Stimulated activated CD4-positive, alpha-beta T cell treated with anti-CD3 and anti-CD28 coated beads, Interleukin-4, amount 100 ng/mL, for 48 hours (primary cell): ENCODE results near the gene BABAM2.

Experiments used
- DNase-seq, 2 donors: peaks; one replicate each; pipeline ENCODE4 v3.0.0-alpha.2; 2020; ENCODE audit warnings: low read depth in 2 of 2

BABAM2 gene

DNA sequence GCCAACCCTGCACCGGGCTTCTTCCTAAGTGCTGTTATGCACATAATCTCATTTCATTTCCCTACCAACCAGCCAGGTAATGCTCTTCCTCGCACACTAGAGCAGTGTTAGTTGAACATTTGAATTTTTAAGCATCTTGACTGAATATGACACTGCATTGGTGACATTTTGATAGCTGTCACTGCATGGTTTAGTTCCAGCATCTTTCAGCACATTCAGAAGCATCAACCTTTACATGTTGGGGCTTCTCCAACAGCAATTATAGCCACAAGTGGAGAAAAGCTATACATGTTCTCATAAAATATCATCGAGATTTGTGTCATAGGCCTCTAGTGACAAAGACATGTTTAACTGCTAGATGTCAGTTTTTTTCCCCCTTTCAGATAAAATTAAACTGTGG, 272.0 kb downstream of the BABAM2 start:
- no peak for DNase-seq

DNA sequence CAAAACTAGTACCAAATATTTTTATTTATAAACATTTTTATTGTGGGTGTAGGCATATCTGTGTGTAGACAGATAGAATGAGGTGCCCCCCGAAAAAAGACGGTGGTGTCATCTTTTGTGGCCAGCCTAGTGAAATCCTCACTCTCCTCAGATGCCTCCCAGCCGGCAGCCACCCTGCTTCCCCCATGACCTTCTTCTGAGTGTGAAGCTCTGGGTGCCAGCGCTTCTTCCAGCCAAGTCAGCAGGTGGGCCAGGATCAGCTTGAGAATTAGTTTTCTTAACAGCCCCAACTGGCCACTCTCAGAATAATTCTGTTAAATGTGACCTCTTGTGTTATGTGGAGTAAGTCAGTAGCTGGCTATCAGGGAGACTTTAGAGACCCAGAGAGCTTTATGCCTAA, 272.5 kb downstream of the BABAM2 start:
- DNase-seq: no peak

DNA sequence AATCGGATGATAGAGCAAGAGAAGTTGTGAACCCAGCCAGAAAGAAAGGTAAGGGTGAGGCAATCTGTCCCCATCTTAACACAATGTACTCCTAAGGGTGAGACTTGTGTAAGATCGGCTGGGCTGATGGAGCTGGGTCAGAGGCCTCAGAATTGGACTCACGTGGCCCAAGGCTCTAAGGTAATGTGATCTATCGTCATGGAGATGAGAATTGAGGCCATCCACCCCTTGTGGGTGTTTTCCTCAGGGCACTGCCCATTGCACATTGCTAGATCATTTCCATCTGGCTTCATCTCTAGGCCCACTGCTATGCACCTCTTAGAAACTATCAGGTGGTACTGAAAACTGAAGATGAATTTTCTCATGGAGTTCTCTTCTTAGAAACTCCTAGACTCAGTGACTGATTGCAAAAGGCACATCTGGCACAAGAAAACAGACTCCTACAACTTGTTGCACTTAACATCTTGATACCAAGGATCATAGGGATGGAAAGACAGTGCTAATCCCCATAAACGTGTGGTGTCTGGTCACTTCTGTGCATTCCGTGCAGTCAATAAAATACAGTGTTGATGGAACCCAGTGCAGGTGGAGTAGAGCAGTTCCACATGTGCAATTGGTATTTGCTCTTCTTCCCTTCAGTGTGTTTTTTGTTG, 273.2 kb downstream of the BABAM2 start:
- DNase-seq: no peak

DNA sequence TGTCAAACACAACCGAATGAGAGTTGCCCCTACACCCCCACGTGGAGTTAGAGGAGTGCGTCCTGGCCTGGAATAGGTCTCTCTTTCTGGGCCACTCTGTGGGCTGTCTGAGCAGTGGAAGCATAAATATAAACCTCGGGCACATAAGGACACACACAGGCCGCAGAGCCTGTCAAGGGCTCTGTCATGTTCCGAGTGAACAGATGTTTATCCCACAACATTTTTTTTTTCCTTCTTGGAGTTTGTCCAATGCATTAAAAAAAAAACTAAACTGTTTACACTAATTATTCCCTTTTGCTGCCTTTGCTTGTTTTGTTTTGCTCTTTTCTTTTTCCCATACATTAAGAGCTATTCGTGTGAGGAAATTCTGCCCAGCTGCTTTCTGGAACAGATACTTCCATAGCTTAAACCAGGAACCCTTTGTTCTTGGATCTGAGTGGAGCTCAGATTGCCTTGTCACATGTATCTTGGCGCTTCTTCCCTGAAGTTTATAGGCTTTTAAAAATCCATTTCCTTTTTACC, 273.8 kb downstream of the BABAM2 start:
- no peak for DNase-seq

DNA sequence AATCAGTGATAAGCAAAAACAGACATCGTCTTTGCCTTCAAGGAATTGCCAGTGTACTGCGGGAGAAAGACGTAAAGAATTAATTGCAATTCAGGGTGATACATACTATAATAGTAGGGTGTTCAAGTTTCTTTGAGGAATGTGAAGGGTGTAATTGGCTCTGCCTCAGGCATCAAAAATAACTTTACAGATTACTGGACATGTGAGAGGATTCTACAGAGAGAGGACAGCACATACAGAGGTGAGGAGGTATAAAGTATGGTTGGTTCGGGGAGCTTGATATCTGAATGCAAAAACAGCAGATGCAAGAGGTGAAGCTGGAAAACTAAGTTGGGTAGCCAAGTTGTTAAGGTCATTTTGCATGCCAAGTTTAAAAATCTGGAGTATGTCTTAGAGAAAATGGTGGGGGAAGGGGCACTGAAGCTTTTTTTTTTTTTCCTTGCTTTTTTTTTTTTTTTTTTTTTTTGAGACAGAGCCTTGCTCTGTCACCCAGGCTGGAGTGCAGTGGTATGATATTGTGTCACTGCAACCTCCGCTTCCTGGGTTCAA, 274.6 kb downstream of the BABAM2 start:
- DNase-seq: no peak

DNA sequence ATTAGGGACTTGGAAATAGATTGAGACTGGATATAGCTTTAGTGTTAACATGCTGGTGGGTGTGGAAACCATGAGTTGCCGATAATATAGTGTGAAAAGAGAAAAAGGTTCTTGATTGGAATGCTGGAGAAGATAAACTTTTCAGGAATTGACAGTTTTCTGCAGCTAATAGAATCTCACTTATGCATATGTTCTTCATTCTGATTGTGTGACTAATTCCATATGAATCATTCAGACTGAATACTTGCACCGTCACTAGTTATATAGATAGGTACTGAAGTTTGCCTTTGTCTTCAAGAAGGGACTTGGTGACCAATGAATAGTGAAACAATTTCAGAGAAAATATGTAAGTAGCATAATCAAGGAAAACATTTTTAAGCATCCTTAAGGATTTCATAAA, 276.4 kb downstream of the BABAM2 start:
- no peak for DNase-seq

GRCh38 chr2:28168376-28168775, 277.8 kb downstream of the BABAM2 start:
- DNase-seq: no peak

DNA sequence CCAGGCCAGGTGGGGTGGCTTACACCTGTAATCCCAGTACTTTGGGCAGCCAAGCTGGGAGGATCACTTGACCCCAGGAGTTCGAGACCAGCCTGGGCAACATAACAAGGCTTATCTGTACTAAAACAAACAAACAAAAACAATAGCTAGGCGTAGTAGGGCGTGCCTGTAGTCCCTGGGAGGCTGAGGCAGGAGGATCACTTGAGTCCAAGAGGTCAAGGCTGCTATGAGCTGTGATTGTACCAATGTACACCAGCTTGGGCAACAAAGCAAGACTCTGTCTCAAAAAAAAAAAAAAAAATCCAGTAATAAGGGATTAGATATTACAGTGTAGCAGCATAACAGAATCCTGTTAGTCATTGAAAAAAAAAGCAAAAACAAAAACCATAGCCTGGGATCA, 279.0 kb downstream of the BABAM2 start:
- no peak for DNase-seq

DNA sequence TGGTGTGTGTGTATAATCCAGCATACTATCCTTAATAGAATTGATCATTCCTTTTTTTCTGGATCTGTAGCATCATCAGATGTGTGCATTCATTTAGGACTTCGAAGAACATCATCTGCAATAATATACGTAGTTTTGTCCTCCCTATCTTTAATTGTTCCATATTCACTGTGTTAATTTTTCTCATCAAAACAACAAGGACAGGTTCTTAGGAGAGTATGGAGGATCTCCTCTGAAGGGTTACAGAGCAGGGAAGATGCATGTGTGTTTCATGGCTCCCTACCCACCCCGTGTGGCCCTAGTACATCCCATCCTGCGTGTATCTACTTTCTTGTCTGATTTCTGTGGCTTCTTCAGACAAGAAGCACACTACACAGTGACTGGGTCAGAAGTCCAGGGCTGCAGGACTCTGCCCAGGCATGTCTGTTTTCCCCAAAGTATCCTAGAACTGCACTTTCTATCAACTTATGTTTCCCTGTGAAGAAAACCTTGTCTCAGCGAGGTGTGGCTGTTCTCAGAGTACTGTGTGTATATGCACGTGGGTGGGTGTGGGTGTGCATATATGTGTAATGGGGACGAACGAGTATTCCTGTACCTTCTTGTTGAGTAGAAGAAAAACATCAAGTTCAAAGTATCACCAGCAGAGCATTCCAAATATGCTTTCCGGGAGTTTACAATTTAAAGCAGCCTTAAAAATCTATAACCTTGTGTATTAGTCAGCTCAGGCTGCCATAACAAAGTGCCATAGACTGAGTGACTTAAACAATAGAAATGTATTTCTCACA, 281.8 kb downstream of the BABAM2 start:
- DNase-seq: no peak

GRCh38 chr2:28173377-28173776, 282.8 kb downstream of the BABAM2 start:
- DNase-seq: no peak

DNA sequence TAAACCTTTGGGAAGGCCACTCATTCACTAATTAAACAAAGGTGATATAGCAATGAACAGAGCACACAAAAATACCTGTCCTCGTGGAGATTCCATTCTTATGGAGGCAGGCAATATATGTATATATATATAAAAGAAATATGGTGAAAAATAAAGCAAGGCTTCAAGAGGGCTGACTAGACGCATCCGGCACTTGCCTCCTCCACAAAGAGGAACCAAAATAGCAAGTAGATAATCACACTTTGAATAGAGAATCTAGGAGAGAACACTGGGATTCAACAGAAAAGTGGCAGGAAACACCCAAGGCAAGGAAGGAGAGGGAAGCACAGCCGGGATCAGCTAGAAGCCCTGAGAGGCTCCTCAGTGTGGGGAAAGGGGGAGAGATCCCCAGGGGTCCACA, 283.7 kb downstream of the BABAM2 start:
- DNase-seq: no peak

DNA sequence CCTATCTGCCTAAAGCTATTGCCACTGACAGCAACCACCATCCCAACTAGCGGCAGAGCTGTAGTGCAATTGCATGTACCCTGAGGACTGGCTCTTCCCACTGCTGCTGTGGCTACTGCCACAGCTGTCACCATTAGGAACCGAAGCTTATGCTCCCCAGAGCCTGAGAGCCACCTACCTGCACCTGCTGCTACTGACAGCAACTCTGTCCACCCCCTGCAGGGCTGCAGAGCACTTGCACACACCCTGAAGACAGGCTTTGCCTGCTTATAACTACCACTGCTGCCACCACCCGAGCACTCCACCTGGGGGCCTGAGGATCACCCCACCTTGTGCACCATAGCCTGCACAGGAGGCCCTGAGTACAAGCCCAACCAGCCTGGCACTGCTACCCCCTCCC, 284.5 kb downstream of the BABAM2 start:
- no peak for DNase-seq

DNA sequence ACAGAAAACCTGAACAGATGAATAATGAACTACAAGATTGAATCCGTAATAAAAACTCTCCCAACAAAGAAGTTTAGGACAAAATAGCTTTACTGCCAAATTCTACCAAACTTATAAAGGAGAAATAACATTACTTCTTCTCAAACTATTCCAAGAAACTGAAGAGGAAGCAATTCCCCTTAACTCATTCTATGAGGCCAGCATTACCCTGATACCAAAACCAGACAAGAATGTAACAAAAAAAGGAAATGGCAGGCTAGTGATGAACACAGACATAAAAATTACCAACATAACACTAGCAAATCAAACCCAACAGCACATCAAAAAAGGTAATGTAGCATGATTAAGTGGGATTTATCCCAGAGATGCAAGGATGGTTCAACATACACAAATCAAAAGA, 288.4 kb downstream of the BABAM2 start:
- no peak for DNase-seq

DNA sequence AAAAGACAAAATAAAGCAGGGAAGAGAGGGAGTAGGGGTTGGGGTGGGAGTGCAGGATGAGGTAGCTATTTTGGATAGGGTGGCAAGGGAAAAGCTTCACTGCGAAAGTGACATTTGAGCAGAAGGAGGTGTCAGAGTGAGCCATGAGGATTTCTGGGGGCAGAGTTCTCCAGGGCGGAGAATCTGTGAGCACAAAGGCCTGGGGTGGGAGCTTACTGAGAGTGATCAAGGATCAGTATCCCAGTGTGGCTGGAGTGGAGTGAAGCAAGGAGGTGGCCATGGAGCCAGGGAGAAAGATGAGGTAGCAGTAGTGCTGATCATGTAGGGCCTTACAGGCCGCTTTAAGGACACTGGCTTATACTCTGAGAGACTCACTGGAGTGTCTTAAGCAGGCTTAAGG, 291.3 kb downstream of the BABAM2 start:
- DNase-seq: no peak

DNA sequence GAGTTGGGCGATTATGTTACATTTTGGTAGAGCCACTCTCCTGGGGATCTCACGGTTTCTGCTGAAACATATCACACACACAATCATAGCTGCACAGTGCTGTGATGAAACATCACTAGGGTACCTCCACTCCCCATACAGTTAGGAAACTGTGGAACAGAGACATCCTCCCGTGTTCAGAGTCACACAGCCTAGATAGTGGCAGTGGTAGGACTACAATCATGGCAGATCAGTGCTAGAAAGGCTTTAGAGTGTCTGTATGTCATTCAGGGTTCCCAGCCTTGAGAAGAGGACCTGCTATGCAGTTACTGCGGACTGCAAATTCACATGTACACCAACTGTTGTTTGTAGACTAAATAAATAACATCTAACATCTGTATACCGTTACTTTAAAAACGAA, 291.8 kb downstream of the BABAM2 start:
- DNase-seq: no peak

DNA sequence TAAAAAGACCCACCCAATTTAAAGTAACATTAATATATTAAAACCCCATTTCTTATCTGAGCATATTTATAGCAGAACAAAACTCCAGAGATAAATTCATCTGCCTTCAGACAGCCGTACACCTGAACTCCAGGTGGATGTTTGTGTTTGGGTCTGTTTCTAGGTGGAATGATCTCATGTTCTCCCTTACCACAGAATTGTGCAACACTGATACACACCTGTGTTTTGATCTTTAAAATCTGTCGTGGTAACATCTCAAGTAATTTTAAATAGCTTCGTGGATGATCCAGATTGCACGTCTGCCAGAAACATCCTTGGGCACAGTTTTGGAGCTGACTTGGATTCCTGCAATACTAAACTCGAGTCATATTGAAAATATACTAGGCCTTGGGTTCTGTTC, 294.6 kb downstream of the BABAM2 start:
- no peak for DNase-seq

DNA sequence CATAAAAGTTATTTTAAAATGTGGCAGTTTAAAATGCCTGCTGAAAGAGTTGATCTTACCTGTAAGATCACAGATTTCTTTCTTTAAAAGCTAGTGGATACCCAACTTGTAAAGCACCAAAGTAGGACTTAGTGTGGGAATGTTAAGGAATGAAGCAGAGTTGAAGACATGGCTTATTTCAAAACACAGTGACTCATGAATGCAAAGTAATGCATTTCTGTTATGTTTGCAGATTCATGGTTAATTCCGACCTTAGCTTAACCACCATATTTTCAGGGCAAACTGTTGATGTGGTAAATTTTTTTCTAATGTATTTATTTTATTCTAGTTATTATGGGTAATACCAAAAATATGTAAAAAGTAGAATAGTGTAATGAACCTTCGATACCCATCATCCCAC, 295.4 kb downstream of the BABAM2 start:
- DNase-seq: no peak

GRCh38 chr2:28187186-28187585, 296.7 kb downstream of the BABAM2 start:
- DNase-seq: no peak

DNA sequence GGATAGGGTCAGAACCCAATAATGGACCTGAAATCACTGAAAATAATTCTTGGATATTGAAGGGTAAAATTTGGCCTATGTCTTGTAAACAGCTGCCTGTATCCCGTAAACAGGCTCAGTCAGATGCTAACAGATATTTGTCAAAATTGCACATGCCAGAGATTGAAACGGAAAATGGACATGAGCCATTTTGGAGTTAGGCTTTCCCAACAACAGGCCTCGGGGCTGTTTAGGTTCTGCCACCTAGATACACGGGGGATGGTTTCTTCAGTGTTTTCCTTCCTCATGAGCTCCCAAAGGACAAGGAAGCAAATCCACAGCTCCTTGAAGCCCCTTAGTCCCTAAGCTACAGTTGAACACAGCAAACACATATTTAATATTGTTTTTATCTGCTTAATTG, 297.9 kb downstream of the BABAM2 start:
- DNase-seq: no peak

DNA sequence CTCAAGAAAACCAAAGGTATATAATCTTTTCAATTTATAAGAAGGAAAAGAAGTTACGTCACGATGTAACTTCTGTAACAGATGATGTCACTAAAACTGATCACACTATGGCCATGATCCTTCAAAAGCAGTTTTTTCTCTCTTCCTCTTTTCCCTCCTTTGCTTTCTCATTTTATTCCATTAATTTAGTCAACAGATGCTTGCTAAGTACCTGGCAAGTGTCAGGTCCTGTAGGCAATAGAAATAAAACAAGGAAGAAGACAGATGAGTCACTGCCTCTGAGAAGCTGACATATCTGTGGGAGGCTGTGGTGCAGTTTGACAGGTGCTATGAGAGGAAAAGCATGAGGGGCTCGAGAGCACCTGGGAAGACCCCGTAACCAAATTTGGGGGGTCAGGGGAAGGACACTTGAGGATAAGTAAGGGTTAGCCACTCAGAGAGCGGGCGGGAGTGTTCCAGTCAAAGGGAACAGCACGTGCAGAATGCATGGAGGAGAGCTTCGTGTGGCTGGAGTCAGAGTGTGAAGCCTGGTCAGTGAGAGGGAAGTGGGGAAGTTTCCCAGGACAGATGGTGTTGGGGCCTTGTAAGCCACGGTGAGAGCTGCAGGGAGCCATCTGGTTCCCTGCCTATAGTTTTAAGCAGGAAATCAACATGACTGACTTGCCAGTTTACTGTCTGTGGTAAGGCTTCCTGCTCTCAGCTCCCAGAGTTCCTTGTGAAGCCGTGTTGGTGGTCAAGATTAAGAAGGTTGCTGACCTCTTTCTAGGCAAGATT, 303.3 kb downstream of the BABAM2 start:
- DNase-seq: no peak

DNA sequence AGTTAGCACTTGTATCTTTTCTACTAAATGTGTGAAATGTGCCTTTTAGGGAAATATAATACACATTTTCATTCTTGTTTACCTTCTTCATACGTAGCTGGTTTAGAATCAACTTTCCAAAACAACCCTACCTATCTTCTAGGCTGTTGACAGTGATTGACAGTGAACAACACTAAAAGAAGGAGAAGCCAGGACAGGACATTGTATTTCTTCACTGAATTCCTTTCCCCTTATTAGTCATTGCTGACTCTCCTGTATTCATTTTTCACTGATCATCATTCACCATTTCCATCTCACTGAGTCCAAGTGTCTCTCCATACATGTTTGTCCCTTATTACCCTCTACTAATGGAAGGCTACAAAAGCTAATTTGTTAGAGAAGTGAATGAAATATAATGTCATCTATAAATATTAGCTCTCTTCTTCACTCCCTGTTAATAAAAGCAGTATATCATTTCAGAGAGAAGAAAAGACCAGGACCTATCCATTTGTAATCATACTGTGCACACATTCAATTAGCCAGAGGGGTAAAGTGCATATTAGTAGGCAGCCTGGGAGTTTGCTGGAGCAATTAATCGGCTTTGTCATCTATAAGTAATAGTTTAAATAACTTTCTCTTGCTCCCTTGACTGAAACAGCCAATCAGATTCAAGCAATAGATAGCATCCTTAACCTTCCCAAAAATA, 309.6 kb downstream of the BABAM2 start:
- DNase-seq: no peak

DNA sequence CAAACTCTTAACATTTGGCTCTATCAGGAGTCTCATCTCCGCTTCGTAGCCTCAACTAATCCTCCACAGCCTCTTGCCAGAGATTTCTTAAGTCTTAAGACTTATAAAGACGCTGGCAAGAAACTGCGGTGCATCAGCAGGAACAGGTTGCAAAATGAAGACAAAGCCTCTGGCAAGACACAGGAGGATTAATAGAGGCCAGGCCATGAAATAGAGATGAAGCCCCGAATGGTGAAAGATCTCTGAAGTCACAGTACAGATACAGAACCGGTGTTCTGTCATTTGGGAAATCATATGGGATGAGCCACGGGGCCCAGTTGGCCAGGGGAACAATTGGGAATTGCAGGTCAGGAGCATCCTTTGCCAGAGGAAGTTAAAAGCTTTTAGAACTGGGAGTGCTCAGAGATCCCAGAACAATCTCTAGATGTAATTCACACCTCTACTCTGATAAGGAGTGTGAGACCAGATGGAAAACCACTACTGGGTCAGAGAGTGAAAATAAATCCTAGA, 311.2 kb downstream of the BABAM2 start:
- no peak for DNase-seq
